ENCODE results near the gene FBXL7.

FBXL7 gene

GRCh38 chr5:15694696-15695214 is 194.8 kb downstream of the FBXL7 start:
- no peaks in the 10 kb centered on the region for H3K36me3 ChIP-seq
- no peak for TF ChIP-seq CTCF (IDR thresholded peaks at IDR 0.05)
- H3K4me3 ChIP-seq (ENCODE audit: low read depth in 1 of 2, low read length in 1 of 2): no peak overlapping the region
- no peaks in the 10 kb centered on the region for H3K4me1 ChIP-seq (ENCODE audit: control insufficient read depth in 1 of 2, insufficient read depth in 1 of 2, low read depth in 1 of 2, low read length in 1 of 2)
- no peak overlapping the region for H3K27ac ChIP-seq
- no peaks in the 10 kb centered on the region for H3K9me3 ChIP-seq
- H3K27me3 ChIP-seq: no peaks in the 10 kb centered on the region

- H3K4me3 ChIP-seq (ENCODE audit: low read depth in 1 of 2, low read length in 1 of 2): no peak overlapping the region
- no peak for TF ChIP-seq CTCF (IDR thresholded peaks at IDR 0.05)
- H3K27ac ChIP-seq: no peak overlapping the region
- H3K4me1 ChIP-seq (ENCODE audit: control insufficient read depth in 1 of 2, insufficient read depth in 1 of 2, low read depth in 1 of 2, low read length in 1 of 2): no peaks in the 10 kb centered on the region
- H3K27me3 ChIP-seq: no peaks in the 10 kb centered on the region
- no peaks in the 10 kb centered on the region for H3K36me3 ChIP-seq
- no peaks in the 10 kb centered on the region for H3K9me3 ChIP-seq
Measured at GRCh38 chr5:15695215-15695731, 195.3 kb downstream of the FBXL7 start.

- Histone ChIP-seq H3K4me3 (ENCODE audit: low read depth in 1 of 2, low read length in 1 of 2) (no peak overlapping the region), H3K27ac (no peak overlapping the region), H3K4me1 (ENCODE audit: control insufficient read depth in 1 of 2, insufficient read depth in 1 of 2, low read depth in 1 of 2, low read length in 1 of 2) (no peaks in the 10 kb centered on the region), H3K27me3 (no peaks in the 10 kb centered on the region), H3K9me3 (no peaks in the 10 kb centered on the region), H3K36me3 (no peaks in the 10 kb centered on the region)
- TF ChIP-seq CTCF (IDR thresholded peaks at IDR 0.05): no peak
Measured at GRCh38 chr5:15700373-15700772, 200.4 kb downstream of the FBXL7 start.

GRCh38 chr5:15702102-15702501 is 202.1 kb downstream of the FBXL7 start:
- Histone ChIP-seq H3K4me1 (ENCODE audit: control insufficient read depth in 1 of 2, insufficient read depth in 1 of 2, low read depth in 1 of 2, low read length in 1 of 2) (no peaks in the 10 kb centered on the region), H3K9me3 (no peaks in the 10 kb centered on the region), H3K36me3 (no peaks in the 10 kb centered on the region), H3K27me3 (no peaks in the 10 kb centered on the region), H3K27ac (no peak overlapping the region), H3K4me3 (ENCODE audit: low read depth in 1 of 2, low read length in 1 of 2) (no peak overlapping the region)
- TF ChIP-seq CTCF (IDR thresholded peaks at IDR 0.05): no peak

GRCh38 chr5:15703901-15704300 is 203.9 kb downstream of the FBXL7 start:
- Histone ChIP-seq H3K4me3 (ENCODE audit: low read depth in 1 of 2, low read length in 1 of 2) (no peak overlapping the region), H3K4me1 (ENCODE audit: control insufficient read depth in 1 of 2, insufficient read depth in 1 of 2, low read depth in 1 of 2, low read length in 1 of 2) (no peaks in the 10 kb centered on the region), H3K9me3 (no peaks in the 10 kb centered on the region), H3K36me3 (no peaks in the 10 kb centered on the region), H3K27ac (no peak overlapping the region), H3K27me3 (no peaks in the 10 kb centered on the region)
- TF ChIP-seq CTCF (IDR thresholded peaks at IDR 0.05): no peak

Measured in neutrophil (primary cell).